ENCODE results near the gene GK. TPM values are rescaled to one million over a fixed set of nuclear protein-coding genes. Genes with fewer than 3 reads are reported as not detected.

The GK gene
- 10 to 100 TPM in 2 of 5 donors, 1 to 10 TPM in 1, under 1 TPM in 1, not detected in 1; 0.58 to 13.2 (median 9.7) TPM for total RNA-seq
- polyA plus RNA-seq: 1 to 10 TPM; 2.6 to 5.8 (median 3.2) TPM
- long read RNA-seq, donor 1: 0 reads
- long read RNA-seq, donor 2, partial matches to known transcripts: 15 of 17 reads
- long read RNA-seq, donor 2, other reads (novel, unspliced or antisense): 0 of 17 reads
- long read RNA-seq, donor 3, full-length matches to known transcripts: 1 of 1 reads
- long read RNA-seq, donor 3, partial matches to known transcripts: 0 of 1 reads
- long read RNA-seq, donor 3, other reads (novel, unspliced or antisense): 0 of 1 reads
- long read RNA-seq, donor 4: 0 reads
- long read RNA-seq, donor 5: 0 reads
- long read RNA-seq, donor 6, full-length matches to known transcripts: 1 of 1 reads
- long read RNA-seq, donor 6, partial matches to known transcripts: 0 of 1 reads
- long read RNA-seq, donor 6, other reads (novel, unspliced or antisense): 0 of 1 reads
- long read RNA-seq, donor 7, full-length matches to known transcripts: 2 of 2 reads
- long read RNA-seq, donor 7, partial matches to known transcripts: 0 of 2 reads
- long read RNA-seq, donor 7, other reads (novel, unspliced or antisense): 0 of 2 reads
- long read RNA-seq, donor 8: 0 reads
- long read RNA-seq, donor 9: 0 reads
- long read RNA-seq, donor 10, partial matches to known transcripts: 12 of 16 reads
- long read RNA-seq, donor 10, other reads (novel, unspliced or antisense): 0 of 16 reads

DNA sequence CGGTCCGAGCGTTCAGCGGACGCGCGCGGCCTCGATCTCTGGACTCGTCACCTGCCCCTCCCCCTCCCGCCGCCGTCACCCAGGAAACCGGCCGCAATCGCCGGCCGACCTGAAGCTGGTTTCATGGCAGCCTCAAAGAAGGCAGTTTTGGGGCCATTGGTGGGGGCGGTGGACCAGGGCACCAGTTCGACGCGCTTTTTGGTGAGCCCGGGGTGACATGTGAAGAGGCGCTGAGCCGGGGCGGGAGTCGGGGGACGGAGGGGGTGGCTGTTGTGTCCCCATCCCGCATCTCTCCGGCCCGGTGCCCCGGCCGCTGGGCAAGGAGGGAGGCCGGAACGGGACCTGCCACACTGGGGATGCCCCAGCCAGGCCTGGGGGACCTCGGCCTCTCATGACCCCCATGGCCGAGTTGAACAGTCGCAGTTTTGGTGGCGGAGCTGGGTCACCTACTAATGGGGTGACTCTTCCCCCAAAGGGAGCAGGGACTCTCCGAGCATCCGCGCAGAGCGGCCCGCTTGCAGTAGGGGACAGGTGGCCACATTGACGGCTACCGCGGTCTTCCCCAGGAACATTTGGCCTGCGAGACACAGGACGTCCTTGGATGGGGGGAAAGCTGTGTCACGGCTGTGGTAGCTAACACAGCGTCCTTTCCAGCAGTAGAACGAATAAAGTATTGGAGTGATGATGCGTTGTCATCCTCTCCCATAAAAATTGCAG lies at the start of gene GK:
GK (plus strand) TSS at position 9 of the 717 bp plus-strand sequence; CDS start at position 124, 115 bp downstream.
- Histone ChIP-seq H3K27me3 (peaks cover 0 to 8% (median 0%) of the 10 kb centered on the region in 3 donors), H3K27ac (peak within 1 kb of the TSS; percentile 71 to 85 (median 77)), H3K36me3 (no peaks in the 10 kb centered on the region), H3K4me3 (peak within 1 kb of the TSS; percentile 48 to 64 (median 60)), H3K9me3 (no peaks in the 10 kb centered on the region), H3K4me1 (peaks cover 0 to 14% (median 3%) of the 10 kb centered on the region in 4 donors)
- 1 to 44% (median 20%) methylated on average over 1 to 49 of the region's 53 CpGs for WGBS, 5 donors
- intact Hi-C loops (cut with DNase I; ENCODE audit: low total_unique reads): no loop called here
- DNase-seq: peak in 1 of 2 donors; percentile 45
- TF ChIP-seq POLR2A (IDR thresholded peaks at IDR 0.05) (no peak), EP300 (IDR thresholded peaks at IDR 0.05) (no peak), POLR2AphosphoS5 (IDR thresholded peaks at IDR 0.05) (no peak)
- TF ChIP-seq, protein P1, sequence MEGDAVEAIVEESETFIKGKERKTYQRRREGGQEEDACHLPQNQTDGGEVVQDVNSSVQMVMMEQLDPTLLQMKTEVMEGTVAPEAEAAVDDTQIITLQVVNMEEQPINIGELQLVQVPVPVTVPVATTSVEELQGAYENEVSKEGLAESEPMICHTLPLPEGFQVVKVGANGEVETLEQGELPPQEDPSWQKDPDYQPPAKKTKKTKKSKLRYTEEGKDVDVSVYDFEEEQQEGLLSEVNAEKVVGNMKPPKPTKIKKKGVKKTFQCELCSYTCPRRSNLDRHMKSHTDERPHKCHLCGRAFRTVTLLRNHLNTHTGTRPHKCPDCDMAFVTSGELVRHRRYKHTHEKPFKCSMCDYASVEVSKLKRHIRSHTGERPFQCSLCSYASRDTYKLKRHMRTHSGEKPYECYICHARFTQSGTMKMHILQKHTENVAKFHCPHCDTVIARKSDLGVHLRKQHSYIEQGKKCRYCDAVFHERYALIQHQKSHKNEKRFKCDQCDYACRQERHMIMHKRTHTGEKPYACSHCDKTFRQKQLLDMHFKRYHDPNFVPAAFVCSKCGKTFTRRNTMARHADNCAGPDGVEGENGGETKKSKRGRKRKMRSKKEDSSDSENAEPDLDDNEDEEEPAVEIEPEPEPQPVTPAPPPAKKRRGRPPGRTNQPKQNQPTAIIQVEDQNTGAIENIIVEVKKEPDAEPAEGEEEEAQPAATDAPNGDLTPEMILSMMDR (IDR thresholded peaks at IDR 0.05): no peak

DNA sequence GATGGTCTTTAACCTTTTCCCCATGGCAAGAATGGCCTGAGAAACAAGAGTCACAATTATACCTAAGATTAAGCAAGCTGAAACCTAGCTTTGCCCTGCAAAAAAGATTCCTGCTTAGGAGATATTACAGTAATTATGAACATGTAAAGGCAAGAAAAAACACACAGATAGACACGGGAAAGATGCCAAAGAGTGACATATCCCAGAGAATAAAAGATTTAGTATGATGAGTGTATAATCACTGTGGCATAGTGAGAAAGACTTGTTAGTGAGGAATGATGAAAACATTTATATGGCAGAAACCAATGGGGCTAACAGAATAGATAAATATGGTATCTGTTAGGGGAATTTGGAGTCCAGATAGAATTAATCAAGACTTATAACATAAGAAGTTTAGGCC lies 46.1 kb upstream of the GK start:
- no peak overlapping the region for H3K27ac ChIP-seq
- H3K9me3 ChIP-seq: no peaks in the 10 kb centered on the region
- H3K4me1 ChIP-seq: no peaks in the 10 kb centered on the region
- H3K36me3 ChIP-seq: no peaks in the 10 kb centered on the region
- no peak for DNase-seq
- H3K27me3 ChIP-seq: no peaks in the 10 kb centered on the region
- intact Hi-C loops (cut with DNase I; ENCODE audit: low total_unique reads): no loop called here
- TF ChIP-seq POLR2AphosphoS5 (IDR thresholded peaks at IDR 0.05): no peak
- no peak for TF ChIP-seq POLR2A (IDR thresholded peaks at IDR 0.05)
- TF ChIP-seq, protein P1 (IDR thresholded peaks at IDR 0.05): no peak
- no peak for TF ChIP-seq EP300 (IDR thresholded peaks at IDR 0.05)
- no peak overlapping the region for H3K4me3 ChIP-seq
- 42 to 61% (median 45%) methylated on average over 1 of the region's 1 CpG for WGBS, 5 donors

DNA sequence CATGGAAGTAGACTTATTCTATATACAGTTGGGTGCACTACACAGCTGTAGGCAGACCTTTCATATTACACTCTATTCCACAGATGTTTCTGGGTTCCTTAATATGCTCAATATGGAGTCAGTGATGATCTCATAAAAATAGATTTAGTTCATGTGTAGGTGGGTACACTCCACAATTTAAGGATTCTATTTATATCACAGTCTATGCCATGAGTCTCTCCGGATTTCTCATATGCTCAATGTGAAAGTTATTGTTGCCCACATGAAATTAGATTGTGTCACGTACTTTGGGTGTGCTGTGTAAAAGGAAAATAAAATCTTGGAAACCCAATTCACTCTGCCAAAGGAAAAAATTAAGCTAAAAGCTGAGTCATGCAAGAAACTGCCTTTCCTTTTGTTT lies 43.2 kb upstream of the GK start:
- H3K27me3 ChIP-seq: no peaks in the 10 kb centered on the region
- intact Hi-C loops (cut with DNase I; ENCODE audit: low total_unique reads): no loop called here
- H3K27ac ChIP-seq: peak overlapping the region in 1 of 5 donors; percentile 22
- H3K4me3 ChIP-seq: no peak overlapping the region
- H3K36me3 ChIP-seq: no peaks in the 10 kb centered on the region
- DNase-seq: peak in 1 of 2 donors; percentile 11
- 21 to 43% (median 32%) methylated on average over 2 of the region's 2 CpGs for WGBS, 5 donors
- H3K9me3 ChIP-seq: no peaks in the 10 kb centered on the region
- TF ChIP-seq POLR2AphosphoS5 (IDR thresholded peaks at IDR 0.05) (no peak), EP300 (IDR thresholded peaks at IDR 0.05) (no peak)
- TF ChIP-seq, protein P1 (IDR thresholded peaks at IDR 0.05): no peak
- no peaks in the 10 kb centered on the region for H3K4me1 ChIP-seq

DNA sequence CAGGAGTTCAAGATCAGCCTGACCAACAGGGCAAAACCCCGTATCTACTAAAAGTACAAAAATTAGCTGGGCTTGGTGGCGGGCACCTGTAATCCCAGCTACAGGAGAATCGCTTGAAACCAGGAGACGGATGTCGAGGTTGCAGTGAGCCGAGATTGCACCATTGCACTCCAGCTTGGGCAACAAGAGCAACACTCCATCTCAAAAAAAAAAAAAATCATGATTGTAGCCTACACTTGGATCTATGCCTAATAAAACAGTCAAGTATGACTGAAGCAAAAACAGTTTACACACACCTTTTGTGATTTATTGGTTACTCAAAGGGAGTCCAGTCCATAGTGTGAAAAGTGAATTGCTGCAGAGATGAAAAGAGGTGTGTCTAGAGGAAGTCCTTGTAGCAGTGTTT lies 41.0 kb upstream of the GK start:
- Histone ChIP-seq H3K27ac (peak overlapping the region in 1 of 5 donors; percentile 22), H3K27me3 (no peaks in the 10 kb centered on the region), H3K9me3 (no peaks in the 10 kb centered on the region), H3K4me1 (no peaks in the 10 kb centered on the region), H3K4me3 (no peak overlapping the region), H3K36me3 (no peaks in the 10 kb centered on the region)
- intact Hi-C loops (cut with DNase I; ENCODE audit: low total_unique reads): no loop called here
- 38 to 78% (median 67%) methylated on average over 6 of the region's 6 CpGs for WGBS, 5 donors
- DNase-seq: peak in 1 of 2 donors; percentile 45
- TF ChIP-seq EP300 (IDR thresholded peaks at IDR 0.05) (no peak), POLR2A (IDR thresholded peaks at IDR 0.05) (no peak), POLR2AphosphoS5 (IDR thresholded peaks at IDR 0.05) (no peak)
- TF ChIP-seq, protein P1 (IDR thresholded peaks at IDR 0.05): no peak
